Mesenchymal stem cell (in vitro differentiated cells and primary cell): ENCODE data around the gene MCTP2.

Source experiments
- DNase-seq: peaks from one replicate; pipeline ENCODE4 v3.0.0-alpha.2; 2013
- H2AFZ ChIP-seq: one replicate; pipeline ENCODE4 v1.6.1; 2013; ENCODE audit warnings: low read depth, mild to moderate bottlenecking, control low read depth, inconsistent platforms, low read length, moderate library complexity
- H2AK5ac ChIP-seq: 2 replicates; pipeline ENCODE4 v1.6.1; 2013; ENCODE audit warnings: low read length, moderate library complexity, mild to moderate bottlenecking, inconsistent platforms; ENCODE audit not compliant: severe bottlenecking
- H2BK120ac ChIP-seq: one replicate; pipeline ENCODE4 v1.6.1; 2013; ENCODE audit warnings: low read depth, mild to moderate bottlenecking, inconsistent platforms, low read length, moderate library complexity
- H2BK12ac ChIP-seq, 2 experiments: one replicate each; pipeline ENCODE4 v1.6.1; 2013; ENCODE audit warnings: inconsistent platforms in 2 of 2, low read length in 2 of 2, mild to moderate bottlenecking in 2 of 2, moderate library complexity in 2 of 2, control low read depth in 1 of 2
- H2BK15ac ChIP-seq: one replicate; pipeline ENCODE4 v1.6.1; 2013; ENCODE audit warnings: mild to moderate bottlenecking, low read depth, inconsistent platforms; ENCODE audit not compliant: poor library complexity, severe bottlenecking
- H2BK5ac ChIP-seq: 2 replicates; pipeline ENCODE4 v1.6.1; 2013; ENCODE audit warnings: low read depth, mild to moderate bottlenecking, low read length, control low read depth, inconsistent platforms; ENCODE audit not compliant: poor library complexity, severe bottlenecking
- H3K14ac ChIP-seq, 2 experiments: one replicate each; pipeline ENCODE4 v1.6.1; 2013; ENCODE audit warnings: inconsistent platforms in 2 of 2, low read length in 2 of 2, control low read depth in 1 of 2, mild to moderate bottlenecking in 1 of 2, moderate library complexity in 1 of 2
- H3K18ac ChIP-seq, 2 experiments: one replicate each; pipeline ENCODE4 v1.6.1; 2013; ENCODE audit warnings: inconsistent platforms in 2 of 2, low read length in 2 of 2, control low read depth in 1 of 2, low read depth in 1 of 2, mild to moderate bottlenecking in 1 of 2
- H3K23ac ChIP-seq, 2 experiments: one replicate each; pipeline ENCODE4 v1.6.1; 2013; ENCODE audit warnings: inconsistent platforms in 2 of 2, low read length in 2 of 2, mild to moderate bottlenecking in 2 of 2, moderate library complexity in 2 of 2, control low read depth in 1 of 2
- H3K27ac ChIP-seq: 2 replicates; pipeline ENCODE4 v1.5.1; 2013; ENCODE audit warnings: mild to moderate bottlenecking, moderate library complexity, low read length, control low read depth, inconsistent platforms; ENCODE audit not compliant: poor library complexity, severe bottlenecking
- H3K27me3 ChIP-seq, 2 experiments: 2 replicates each; pipeline versions ENCODE4 v1.6.1 to v1.7.0; 2013; ENCODE audit warnings: low read length in 2 of 2, mild to moderate bottlenecking in 2 of 2, moderate library complexity in 2 of 2, control low read depth in 1 of 2, inconsistent platforms in 1 of 2; ENCODE audit not compliant: control insufficient read depth in 1 of 2, insufficient read depth in 1 of 2
- H3K36me3 ChIP-seq, 2 experiments: 2 replicates each; pipeline versions ENCODE4 v1.6.1 to v1.7.0; 2013; ENCODE audit warnings: low read length in 2 of 2, control low read depth in 1 of 2, inconsistent platforms in 1 of 2, low read depth in 1 of 2, mild to moderate bottlenecking in 1 of 2; ENCODE audit not compliant: insufficient read depth in 2 of 2, control insufficient read depth in 1 of 2
- H3K4ac ChIP-seq, 2 experiments: one replicate each; pipeline ENCODE4 v1.6.1; 2013; ENCODE audit warnings: inconsistent platforms in 2 of 2, low read length in 2 of 2, mild to moderate bottlenecking in 2 of 2, moderate library complexity in 2 of 2, control low read depth in 1 of 2, low read depth in 1 of 2
- H3K4me1 ChIP-seq: 2 replicates; pipeline ENCODE4 v1.6.1; 2013; ENCODE audit warnings: low read depth, low read length, control low read depth; ENCODE audit not compliant: control insufficient read depth, insufficient read depth
- H3K4me2 ChIP-seq: 2 replicates; pipeline ENCODE4 v1.6.1; 2013; ENCODE audit warnings: low read length, mild to moderate bottlenecking, inconsistent platforms; ENCODE audit not compliant: poor library complexity, severe bottlenecking
- H3K4me3 ChIP-seq, 2 experiments: 2 replicates each; pipeline versions ENCODE4 v1.5.1 to v1.7.0; 2013; ENCODE audit warnings: low read length in 2 of 2, mild to moderate bottlenecking in 2 of 2, control low read depth in 1 of 2, low read depth in 1 of 2; ENCODE audit not compliant: insufficient read depth in 1 of 2
- H3K79me1 ChIP-seq: replicated peaks from 2 replicates; pipeline ENCODE4 v1.6.1; 2013; ENCODE audit warnings: mild to moderate bottlenecking, control low read depth, low read length, inconsistent platforms; ENCODE audit not compliant: poor library complexity, severe bottlenecking
- H3K9ac ChIP-seq: 2 replicates; pipeline ENCODE4 v1.7.0; 2013; ENCODE audit warnings: mild to moderate bottlenecking, low read length, moderate library complexity
- H3K9me3 ChIP-seq: 2 replicates; pipeline ENCODE4 v1.7.0; 2013; ENCODE audit warnings: mild to moderate bottlenecking, low read length; ENCODE audit not compliant: control insufficient read depth
- H4K8ac ChIP-seq: one replicate; pipeline ENCODE4 v1.6.1; 2013; ENCODE audit warnings: inconsistent platforms, mild to moderate bottlenecking, low read length, moderate library complexity
- H4K91ac ChIP-seq: one replicate; pipeline ENCODE4 v1.6.1; 2013; ENCODE audit warnings: mild to moderate bottlenecking, low read length, inconsistent platforms
- WGBS: methylation state at CpG from one replicate; pipeline ENCODE4 v1.1.7; 2013; ENCODE audit warnings: mixed read lengths; 5-methylcytosine and 5-hydroxymethylcytosine counted together

The MCTP2 gene

DNA sequence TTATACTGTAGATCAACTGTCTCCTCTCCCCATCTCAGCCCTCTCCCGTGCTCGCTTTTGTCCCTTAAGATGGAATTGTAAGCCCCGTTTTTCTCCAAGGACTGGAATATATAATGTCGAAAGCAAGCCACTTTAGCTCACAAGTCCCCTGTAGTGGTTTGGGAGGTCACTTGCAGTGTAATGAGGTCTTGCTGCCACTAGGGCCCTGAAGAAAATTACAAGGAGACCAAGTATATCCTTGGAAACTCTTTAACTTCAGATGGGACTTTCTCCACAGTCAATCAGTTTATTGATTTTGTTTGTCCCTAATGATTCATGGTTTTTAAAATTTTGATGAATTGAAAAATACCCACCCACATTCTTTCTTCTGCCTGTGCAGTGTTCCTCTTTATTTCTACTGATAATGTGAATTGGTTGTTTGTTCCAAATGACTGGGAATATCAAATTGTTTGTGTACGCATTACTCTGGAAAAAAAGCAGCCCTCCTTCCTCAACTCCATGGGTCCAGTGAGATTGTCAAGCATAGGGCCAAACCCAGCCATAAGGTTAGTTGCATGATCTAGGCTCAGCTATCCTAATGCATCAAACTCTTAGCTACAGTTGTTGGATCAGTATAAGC lies 294.8 kb downstream of the MCTP2 start:
- no peaks in the 10 kb centered on the region for H3K79me1 ChIP-seq
- H2BK120ac ChIP-seq: no peak overlapping the region
- no peak overlapping the region for H3K4ac ChIP-seq
- H2BK5ac ChIP-seq: no peak overlapping the region
- WGBS: 60% methylated on average over 2 of the region's 5 CpGs
- H2BK12ac ChIP-seq: no peak overlapping the region
- no peaks in the 10 kb centered on the region for H3K27me3 ChIP-seq
- no peak overlapping the region for H3K4me2 ChIP-seq
- H2AK5ac ChIP-seq: no peak overlapping the region
- H3K4me1 ChIP-seq: no peaks in the 10 kb centered on the region
- H3K9ac ChIP-seq: no peak overlapping the region
- H3K27ac ChIP-seq: no peak overlapping the region
- H3K14ac ChIP-seq: no peak overlapping the region
- no peaks in the 10 kb centered on the region for H3K36me3 ChIP-seq
- no peak overlapping the region for H2AFZ ChIP-seq
- H2BK15ac ChIP-seq: no peak overlapping the region
- H3K18ac ChIP-seq: no peak overlapping the region
- H3K9me3 ChIP-seq: peaks cover 4% of the 10 kb centered on the region
- no peak overlapping the region for H3K4me3 ChIP-seq
- DNase-seq: peak; percentile 18
- H4K91ac ChIP-seq: no peak overlapping the region
- no peak overlapping the region for H3K23ac ChIP-seq
- H4K8ac ChIP-seq: no peak overlapping the region

DNA sequence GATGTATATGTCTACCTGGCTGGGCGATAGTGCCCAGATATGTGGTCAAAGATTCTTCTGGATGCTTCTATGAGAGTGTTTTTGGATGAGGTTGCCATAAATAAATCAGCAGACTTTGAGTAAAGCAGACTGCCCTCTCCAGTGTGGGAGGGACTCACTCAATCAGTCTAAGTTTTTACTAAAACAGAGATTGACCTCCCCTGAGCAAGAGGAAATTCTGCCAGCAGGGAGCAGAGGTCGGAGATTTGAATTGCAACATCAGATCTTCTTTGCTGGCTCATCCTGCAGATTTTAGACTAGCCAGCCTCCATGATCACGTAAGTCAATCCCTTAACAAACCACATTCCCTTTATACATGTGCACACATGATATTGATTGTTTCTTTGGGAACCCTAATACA lies 300.9 kb downstream of the MCTP2 start:
- Histone ChIP-seq H3K27ac (no peak overlapping the region), H3K14ac (no peak overlapping the region), H2BK120ac (no peak overlapping the region), H3K4ac (no peak overlapping the region), H3K23ac (no peak overlapping the region), H3K79me1 (no peaks in the 10 kb centered on the region), H3K36me3 (no peaks in the 10 kb centered on the region), H3K4me1 (no peaks in the 10 kb centered on the region), H4K8ac (no peak overlapping the region), H3K9me3 (no peaks in the 10 kb centered on the region), H4K91ac (no peak overlapping the region), H3K4me2 (no peak overlapping the region), H3K9ac (no peak overlapping the region), H2AK5ac (no peak overlapping the region), H2BK12ac (no peak overlapping the region), H3K4me3 (no peak overlapping the region), H3K18ac (no peak overlapping the region), H3K27me3 (no peaks in the 10 kb centered on the region), H2AFZ (no peak overlapping the region), H2BK15ac (no peak overlapping the region), H2BK5ac (no peak overlapping the region)
- DNase-seq: peak; percentile 1
- WGBS: 70% methylated on average over 3 of the region's 3 CpGs
